EL (cell line): ENCODE results near the gene SEC22B.
"Not testable (repeated sequence)": the region's sequence is repeated elsewhere in the genome, so short reads cannot be mapped to it uniquely, and the experiment has no call there.

Experiments
- DNase-seq: peaks from one replicate; pipeline ENCODE4 v3.0.0-alpha.2; 2016

Gene SEC22B

GRCh38 chr1:120144626-120145025 is 31.7 kb downstream of the SEC22B start:
- DNase-seq = not testable (repeated sequence)

- not testable (repeated sequence) for DNase-seq
These were observed 32.2 kb downstream of the SEC22B start for GRCh38 chr1:120144169-120144568.

GRCh38 chr1:120143334-120143733 is 33.0 kb downstream of the SEC22B start:
- DNase-seq = peak; percentile 67

- DNase-seq = peak; percentile 88
These were observed 33.6 kb downstream of the SEC22B start for GRCh38 chr1:120142512-120143263.

- not testable (repeated sequence) for DNase-seq
These were observed 34.5 kb downstream of the SEC22B start for GRCh38 chr1:120141865-120142264.

GRCh38 chr1:120140656-120141265 is 35.6 kb downstream of the SEC22B start:
- not testable (repeated sequence) for DNase-seq

- not testable (repeated sequence) for DNase-seq
These were observed 40.2 kb downstream of the SEC22B start for GRCh38 chr1:120136086-120136485.

GRCh38 chr1:120133928-120134325 is 42.4 kb downstream of the SEC22B start:
- DNase-seq = not testable (repeated sequence)

- no peak for DNase-seq
These were observed 42.9 kb downstream of the SEC22B start for GRCh38 chr1:120133228-120133927.

- not testable (repeated sequence) for DNase-seq
These were observed 43.9 kb downstream of the SEC22B start for GRCh38 chr1:120132406-120132763.

GRCh38 chr1:120131611-120132405 is 44.5 kb downstream of the SEC22B start:
- DNase-seq = peak; percentile 64

- DNase-seq = not testable (repeated sequence)
These were observed 48.4 kb downstream of the SEC22B start for GRCh38 chr1:120127921-120128320.

- DNase-seq = not testable (repeated sequence)
These were observed 50.1 kb downstream of the SEC22B start for GRCh38 chr1:120126216-120126615.

GRCh38 chr1:120124628-120125027 is 51.7 kb downstream of the SEC22B start:
- not testable (repeated sequence) for DNase-seq

- peak; percentile 63 for DNase-seq
These were observed 52.4 kb downstream of the SEC22B start for GRCh38 chr1:120123813-120124510.

- DNase-seq = not testable (repeated sequence)
These were observed 53.9 kb downstream of the SEC22B start for GRCh38 chr1:120122262-120122893.

- not testable (repeated sequence) for DNase-seq
These were observed 54.5 kb downstream of the SEC22B start for GRCh38 chr1:120121830-120122229.

GRCh38 chr1:120120525-120120924 is 55.8 kb downstream of the SEC22B start:
- not testable (repeated sequence) for DNase-seq

GRCh38 chr1:120117371-120118177 is 58.7 kb downstream of the SEC22B start:
- peak; percentile 21 for DNase-seq

GRCh38 chr1:120116094-120116493 is 60.2 kb downstream of the SEC22B start:
- peak; percentile 4 for DNase-seq

- not testable (repeated sequence) for DNase-seq
These were observed 63.2 kb downstream of the SEC22B start for GRCh38 chr1:120113134-120113533.
